SKM-1 (cell line): ENCODE data around the gene KCNK1.
"Not testable (repeated sequence)": the region's sequence is repeated elsewhere in the genome, so short reads cannot be mapped to it uniquely, and the experiment has no call there.

Source experiments
- DNase-seq: peaks from one replicate; lab custom pipeline; 2025; ENCODE audit not compliant: unreplicated experiment; lab: John Stamatoyannopoulos, UW

The KCNK1 gene

DNA sequence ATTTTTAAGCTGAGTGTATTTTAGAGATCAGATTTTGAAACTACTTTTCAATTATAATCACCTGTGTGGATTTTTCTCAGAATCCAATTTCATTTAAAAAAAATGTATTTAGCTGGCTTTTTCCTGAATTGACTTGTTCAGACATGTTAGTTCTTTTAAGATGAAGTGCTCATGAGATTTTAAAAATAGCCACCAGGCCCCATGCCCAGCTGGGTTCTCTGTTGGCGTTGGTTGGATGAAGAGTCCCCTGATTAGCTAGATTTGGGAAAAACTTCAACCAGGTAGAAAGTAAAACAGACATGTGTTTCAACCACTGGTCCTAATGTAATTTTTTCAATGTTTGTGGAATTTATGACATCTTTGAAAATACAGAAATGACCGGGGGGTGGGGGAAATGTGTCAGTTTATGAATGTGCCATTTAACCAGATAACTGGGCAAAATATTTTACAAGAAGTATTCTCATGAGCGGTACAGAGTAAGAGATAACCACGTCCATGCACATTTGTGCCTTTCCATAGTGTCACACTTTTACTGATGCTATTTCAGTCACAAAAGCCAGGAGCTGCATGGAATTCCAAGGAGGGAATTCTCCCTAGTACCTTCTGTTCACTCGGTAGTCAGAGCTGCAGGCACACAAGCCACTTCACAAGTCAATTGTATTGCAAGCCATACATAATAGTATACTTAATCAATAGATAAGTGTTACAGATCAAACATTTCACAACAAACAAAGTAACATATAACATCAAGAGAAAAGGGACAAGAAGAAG lies 51.1 kb downstream of the KCNK1 start:
- no peak for DNase-seq

DNA sequence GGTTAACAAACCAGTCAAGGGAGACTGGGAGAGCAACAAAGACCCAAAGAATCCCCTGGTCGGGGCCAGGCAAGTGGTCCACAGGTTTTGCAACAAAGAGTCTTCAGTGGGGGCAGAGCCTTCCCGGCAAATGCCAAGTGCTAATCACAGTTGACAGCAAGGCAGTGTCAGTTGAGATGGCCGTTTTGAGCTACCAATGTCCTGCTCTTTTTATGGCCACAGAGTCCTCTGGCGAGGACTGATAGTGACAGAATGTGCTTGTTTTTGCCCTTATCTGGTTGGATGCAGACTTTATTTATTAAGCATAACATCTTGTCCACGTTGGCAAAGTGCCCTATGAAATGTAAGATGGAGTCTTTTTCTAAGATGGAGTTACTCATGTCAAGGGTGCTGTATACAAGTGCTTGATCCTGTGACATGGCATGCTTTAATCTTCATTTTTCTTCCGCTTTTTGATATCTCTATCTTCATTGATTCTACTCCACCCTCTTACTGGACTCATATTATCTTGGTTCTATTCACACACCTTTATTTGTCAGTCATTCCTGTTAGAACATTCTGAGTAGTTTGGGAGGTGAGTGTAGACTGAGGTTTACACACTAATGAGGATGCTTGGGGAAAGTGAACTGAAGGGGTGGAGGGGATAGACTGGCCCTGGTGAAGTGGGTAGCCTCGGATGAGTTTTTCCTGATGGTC lies 51.8 kb downstream of the KCNK1 start:
- no peak for DNase-seq

DNA sequence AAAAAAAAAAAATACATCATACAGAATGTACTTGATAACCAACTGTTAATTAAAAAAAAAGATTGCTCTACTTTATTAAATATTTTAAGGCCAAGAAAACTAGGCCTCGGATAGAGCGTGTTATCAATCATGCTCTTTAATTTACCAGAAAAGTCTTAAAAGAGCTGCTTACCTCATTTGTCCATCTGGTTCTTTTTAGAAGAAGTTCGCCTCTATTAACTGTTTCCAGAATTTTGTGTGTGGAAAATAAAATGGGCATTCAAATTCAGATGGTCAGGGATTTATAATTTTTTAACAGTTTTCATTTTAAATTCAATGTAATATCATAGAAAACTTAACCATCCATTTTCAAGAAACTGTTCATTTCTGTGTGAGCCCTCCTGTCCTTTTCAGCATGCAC lies 53.8 kb downstream of the KCNK1 start:
- no peak for DNase-seq

DNA sequence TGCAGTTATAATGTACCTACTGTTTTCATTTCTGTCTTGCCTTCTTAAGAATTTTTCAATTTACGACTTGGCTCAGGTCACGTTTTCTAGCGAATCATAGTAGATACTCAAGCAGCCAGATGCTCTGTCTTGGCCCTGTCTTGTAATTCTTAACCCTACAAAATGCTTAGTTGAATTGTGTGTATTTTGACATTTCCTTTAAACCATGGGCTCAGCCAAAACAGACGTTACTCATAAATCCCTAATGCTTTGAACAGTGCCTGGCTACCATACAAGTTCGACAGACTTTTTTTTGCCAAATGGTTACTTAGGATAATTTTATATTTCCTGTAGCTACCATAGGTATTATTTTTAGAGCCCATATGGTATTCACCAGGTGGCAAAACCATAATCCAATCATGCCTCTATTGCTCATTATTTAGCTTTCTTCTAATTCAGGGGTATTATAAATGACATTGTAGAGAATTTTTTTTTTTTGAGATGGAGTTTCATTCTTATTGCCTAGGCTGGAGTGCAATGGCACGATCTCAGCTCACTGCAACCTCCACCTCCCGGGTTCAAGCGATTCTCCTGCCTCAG lies 54.3 kb downstream of the KCNK1 start:
- no peak for DNase-seq

DNA sequence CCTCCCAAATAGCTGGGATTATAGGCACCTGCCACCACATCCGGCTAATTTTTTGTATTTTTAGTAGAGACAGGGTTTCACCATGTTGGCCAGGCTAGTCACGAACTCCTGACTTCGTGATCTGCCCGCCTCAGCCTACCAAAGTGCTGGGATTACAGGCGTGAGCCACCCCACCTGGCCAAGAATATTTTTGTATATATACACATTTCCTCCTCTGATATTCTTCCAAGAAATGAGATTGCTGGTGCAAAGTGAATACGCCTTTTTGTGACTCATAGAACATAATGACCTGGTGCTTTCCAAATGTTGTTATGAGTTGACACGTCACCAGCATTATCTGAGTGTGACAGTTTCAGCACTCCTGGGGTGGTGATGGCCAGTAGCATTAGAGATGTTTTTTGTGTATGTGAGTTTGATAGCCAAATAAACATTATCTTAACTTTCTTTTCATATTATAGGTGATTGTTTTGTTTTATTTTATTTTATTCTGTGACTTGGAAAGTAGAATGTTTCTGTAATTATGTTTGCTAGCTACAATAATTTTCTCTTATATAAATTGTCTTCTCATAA lies 54.9 kb downstream of the KCNK1 start:
- DNase-seq, result no peak

DNA sequence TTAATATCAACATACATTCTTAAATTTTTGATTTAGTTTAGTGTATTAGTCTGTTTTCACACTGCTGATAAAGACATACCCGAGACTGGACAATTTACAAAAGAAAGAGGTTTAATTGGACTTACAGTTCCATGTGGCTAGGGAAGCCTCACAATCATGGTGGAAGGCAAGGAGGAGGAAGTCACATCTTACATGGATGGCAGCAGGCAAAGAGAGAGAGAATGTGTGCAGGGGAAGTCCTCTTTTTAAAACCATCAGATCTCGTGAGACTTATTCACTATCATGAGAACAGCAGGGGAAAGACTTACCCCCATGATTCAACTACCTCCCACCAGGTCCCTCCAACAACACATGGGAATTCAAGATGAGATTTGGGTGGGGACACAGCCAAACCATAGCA lies 56.5 kb downstream of the KCNK1 start:
- not testable (repeated sequence) for DNase-seq

DNA sequence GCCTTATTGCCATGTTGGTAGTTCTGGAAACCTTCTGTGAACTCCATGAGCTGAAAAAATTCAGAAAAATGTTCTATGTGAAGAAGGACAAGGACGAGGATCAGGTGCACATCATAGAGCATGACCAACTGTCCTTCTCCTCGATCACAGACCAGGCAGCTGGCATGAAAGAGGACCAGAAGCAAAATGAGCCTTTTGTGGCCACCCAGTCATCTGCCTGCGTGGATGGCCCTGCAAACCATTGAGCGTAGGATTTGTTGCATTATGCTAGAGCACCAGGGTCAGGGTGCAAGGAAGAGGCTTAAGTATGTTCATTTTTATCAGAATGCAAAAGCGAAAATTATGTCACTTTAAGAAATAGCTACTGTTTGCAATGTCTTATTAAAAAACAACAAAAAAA lies 57.4 kb downstream of the KCNK1 start:
- no peak for DNase-seq

DNA sequence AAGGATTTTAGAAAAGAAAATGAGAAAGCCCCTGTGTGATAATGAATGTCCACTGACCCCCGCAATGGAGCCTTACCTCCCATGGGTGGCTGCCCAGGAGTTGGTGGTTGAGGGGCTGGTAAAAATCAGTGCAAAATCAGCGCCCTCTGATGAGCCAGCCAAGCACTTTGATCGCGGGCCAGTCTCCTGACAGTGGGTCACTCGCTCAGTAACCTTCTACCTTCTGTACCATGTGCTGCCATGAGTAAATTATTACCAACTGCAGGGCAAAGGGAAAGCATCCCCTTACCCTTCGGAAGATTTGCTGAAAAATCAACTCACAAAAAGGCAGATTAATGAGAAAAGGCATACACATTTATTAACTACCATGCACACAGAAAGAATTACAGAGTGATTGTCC lies 58.8 kb downstream of the KCNK1 start:
- DNase-seq, result no peak

DNA sequence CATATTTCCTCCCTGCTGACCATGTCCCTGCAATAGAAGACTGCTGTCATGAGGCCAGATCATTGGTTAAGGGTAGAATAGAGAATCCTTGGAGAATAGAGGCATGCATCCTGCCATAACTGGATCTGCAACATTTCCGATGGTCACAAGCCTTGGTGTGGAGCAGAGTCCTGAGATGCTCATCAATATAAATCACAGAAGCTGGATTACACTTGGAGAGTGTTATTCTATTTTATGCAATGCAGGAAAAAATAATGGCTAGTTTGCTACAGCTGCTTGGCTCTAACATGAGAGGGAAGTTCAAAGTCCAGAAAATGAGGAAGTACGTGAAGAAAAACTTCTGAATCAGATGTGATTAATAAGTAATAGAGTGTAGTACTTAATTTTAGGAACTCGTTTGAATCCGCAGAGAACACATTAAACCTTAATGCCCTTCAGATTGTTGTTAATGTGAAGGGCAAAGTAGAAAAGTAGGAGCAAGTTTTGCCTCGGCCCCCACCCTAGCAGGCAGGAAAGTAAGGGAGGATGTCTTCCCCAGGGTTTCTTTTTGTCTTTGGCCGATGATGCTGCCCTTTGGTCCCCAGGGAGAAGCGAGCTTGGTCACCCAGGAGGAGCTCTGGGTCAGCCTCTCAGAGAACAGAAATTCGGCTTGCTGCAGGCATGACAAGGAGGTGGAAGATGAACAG lies 59.5 kb downstream of the KCNK1 start:
- DNase-seq, result no peak

DNA sequence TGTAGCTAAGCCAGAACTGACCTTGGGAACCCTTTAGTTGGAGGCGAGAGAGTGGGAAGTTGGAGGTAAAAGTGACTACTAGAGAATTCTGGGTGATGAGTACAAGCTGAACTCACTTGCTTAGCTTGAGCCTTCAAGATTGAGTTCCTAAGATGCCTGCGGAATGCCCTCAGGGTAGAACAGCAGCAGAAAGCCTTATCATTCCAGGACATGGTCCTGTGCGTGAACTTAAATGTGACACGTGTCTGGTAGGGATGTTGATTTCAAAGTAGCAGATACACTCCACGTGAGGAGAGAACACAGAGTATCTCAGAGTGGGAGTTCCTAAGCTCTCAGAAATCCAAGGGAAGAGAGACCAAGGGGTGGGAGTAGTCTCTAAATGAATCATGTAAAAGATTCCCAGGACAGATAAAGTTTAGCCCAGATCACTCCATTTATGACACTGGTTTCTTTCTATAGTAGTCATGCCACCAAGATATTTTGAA lies 60.1 kb downstream of the KCNK1 start:
- no peak for DNase-seq

DNA sequence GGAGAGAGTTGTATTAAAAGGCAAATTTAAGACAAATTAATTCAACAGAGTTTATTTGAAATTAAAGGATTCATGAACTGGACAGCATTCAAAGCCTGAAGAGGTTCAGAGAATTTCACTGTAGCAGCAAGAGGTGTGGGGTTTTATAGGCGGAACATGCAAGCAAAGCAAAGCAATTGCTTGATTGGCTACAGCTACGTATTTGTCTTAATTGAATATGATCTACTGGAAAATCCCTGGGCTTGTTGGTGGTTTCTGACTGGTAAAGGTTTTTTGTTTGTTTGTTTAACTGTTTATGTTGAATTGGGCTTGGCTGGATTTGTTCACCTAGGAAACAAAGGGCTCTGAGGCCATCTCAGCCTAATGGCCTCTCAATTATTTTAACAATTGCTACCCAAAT lies 61.5 kb downstream of the KCNK1 start:
- no peak for DNase-seq

DNA sequence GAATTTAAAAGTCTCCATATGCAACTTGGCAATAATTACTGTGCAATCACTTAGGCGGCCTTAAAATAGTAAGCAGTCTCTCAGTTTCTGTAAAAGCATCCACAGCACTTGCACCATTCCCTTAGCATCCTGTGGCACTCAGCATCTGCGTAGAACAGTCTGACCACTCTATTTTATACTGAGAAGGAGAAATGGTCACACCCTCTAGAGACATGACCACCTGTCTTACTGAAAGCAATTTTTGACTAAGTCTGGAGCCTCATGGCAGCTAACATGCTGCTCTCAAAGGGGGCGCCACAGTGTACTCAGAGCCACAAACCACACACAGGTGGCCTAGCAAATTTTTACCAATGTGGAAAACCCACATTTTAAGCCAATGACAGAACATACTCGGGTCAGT lies 62.0 kb downstream of the KCNK1 start:
- no peak for DNase-seq

DNA sequence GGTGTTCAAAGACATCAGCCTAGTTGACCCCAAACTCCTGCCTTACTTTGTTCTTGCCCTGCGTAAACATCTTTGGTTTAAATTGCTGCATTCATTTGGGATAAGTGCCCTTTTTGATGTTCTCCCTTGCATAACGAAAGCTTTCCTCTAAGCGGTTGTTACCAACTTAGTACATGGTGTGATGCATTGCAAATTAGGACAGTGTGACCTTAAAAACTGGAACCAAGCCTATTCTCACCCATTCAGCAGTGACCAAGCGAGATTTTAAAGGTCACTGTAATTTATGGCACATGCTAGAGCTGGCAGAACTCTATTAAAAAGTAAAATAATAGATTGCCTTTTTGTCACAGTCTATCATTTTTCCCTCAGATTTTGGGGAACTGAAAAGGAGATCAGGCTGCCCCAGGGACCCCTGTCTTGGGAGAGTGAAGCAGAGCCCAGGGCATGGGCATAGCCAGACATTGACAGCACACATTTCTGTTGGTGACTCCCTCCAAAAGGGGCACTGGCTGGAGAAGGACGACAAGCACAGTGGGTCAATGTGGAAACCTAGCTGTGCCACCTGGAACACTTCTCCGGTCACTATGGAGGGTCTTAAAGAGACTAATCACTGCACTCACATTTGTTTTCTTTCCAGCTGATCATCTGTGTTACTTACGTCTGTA lies 63.9 kb downstream of the KCNK1 start:
- DNase-seq, result no peak

DNA sequence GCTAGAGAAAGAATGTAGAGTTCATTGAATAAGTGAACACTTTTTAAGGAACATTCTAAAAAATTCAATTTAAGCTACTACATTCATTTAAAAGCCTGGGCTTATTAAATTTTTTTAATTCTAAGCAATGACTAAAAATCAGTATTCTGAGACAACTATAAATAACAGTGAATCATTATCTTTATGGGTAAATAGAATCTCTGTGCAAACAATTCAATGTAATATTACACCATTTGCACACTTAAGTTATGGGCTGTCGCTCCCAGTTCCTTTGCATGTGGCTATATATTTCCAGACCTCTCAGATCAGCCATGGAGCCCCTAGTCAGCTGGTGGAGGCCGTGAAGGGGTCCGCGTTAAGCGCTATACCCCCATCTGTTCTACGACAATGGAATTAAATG lies 65.1 kb downstream of the KCNK1 start:
- DNase-seq, result no peak

DNA sequence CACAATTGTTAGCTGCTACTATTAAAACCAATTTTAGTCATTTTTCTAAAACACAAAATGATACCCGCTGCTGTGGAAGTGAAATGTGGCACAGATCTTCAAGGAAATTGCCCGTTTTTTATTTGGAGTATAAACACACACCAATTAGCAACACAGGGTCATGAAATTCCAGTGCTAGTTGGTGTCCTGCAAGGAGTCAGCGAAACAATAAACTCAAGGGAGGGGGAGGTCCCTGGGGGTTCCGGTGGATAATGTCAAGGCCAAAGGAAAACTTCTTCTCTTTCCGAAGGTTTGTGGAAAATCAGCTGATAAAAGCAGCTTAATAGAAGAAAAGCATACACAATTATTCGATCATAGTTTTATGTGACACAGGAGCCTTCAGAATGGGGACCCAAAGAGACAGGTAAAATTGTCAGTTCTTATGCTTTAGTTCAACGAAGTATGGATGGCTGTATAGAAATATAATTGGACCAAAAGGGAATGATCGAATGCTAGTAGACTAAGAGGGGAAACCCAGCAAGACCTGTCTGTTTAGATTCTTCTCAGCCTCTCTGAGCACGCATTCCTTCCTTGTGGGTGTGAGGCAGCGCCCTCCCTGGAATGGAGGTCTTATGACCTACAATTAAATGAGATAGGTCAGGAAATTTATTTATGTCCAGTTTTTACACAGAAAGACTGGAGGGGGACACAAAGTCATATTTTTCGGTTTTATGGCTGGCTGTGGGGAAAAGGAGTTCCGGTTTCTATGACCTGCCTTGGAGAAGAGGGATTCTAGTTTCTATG lies 65.9 kb downstream of the KCNK1 start:
- no peak for DNase-seq

DNA sequence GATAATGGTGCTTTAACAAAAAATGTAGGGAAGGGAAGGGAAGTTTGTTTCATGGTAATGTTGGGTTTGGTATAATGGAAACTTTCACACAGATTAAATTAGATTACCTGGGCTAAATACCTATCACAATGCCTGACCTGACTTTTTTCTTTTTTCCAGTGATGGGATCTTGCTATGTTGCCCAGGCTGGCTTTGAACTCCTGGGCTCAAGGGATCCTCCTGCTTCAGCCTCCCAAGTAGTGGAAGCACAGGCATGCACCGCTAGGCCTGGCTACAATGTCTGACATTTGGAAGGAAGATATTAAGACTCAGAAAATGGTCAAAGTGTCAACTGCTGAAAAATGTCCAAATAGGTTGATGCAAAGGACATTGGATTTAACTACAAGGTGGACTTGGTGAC lies 67.4 kb downstream of the KCNK1 start:
- DNase-seq, result no peak

DNA sequence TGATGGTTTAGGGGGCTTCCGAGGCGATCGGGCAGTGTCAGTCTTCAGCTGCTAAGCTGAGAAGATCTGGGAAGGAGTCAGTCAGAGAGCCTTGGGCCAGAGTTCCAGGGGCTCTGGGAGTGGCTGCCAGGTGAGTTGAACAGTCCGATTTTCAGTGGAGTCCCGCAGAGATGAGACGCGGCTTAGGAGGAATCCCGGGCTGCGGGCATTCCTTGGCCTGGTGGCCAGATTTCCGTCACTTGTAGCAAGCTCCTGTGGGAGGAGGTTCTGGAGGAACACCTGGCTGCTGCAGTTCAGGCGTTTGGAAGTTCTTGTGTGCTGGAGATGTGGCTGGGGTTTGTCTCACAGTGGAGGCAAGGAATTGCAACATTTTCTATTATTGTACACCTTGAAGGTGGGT lies 72.7 kb downstream of the KCNK1 start:
- DNase-seq, result not testable (repeated sequence)

DNA sequence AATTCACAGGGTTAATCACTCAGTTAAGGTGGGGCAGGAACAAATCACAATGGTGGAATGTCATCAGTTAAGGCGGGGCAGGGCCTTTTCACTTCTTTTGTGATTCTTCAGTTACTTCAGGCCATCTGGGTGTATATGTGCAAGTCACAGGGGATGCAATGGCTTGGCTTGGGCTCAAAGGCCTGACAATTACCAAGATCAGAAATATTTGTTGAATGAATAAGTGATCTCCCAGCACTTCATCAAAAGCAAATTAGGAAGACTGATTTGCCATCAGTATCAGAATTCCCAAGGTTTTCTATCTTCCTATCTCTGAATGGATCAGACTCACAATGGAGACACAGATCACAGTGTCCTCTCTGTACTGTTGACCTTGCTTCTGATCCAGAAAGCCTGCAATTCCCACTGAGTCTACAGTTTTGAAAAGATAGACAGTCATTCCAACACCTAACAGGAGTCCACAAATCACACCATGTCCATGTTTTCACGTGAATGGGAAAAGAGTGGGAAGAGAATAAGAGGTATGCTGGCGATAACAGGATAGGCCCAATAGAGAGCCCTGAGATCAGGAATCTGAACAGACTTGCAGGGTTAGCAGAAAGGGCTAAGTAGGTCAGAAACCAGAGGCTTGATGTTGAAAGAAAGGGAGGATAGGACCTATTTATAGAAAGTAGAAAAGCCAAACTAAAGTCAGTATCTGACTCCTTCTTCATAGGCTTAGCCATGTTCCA lies 75.3 kb downstream of the KCNK1 start:
- no peak for DNase-seq

DNA sequence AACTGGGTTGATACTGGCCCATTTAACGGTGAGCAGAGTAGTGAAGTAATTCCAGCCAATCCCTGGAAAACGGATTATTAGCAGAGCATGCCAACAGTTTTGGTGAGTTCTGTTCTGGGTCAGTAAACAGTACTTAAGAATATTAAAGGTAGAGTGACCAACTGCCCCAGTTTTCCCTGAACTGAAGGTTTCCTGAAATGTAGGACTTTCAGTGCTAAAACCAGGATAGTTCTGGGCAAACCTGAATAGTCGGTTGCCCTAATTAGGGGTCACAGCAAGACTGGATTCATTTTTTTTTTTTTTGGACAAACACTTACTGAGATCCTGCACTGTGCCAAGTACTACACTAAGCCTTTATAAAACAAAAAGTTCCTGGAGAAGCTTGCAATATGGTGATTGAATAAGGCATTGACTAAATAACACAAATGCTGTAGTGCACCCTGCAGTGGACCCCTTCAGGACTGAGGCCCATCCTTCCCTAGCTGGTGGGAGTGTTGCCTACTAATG lies 75.9 kb downstream of the KCNK1 start:
- DNase-seq, result no peak
